ENCODE measurements around the gene MRPS6. TPM values are rescaled to one million over a fixed set of nuclear protein-coding genes. Genes with fewer than 3 reads are reported as not detected.

The MRPS6 gene
- total RNA-seq, 1 donor from 2014 or later: 120 TPM

GRCh38 chr21:34154878-34155277 lies 81.5 kb downstream of the MRPS6 start:
- intact Hi-C loops (cut with micrococcal nuclease): loop anchor here (1.0 to 5.0 kb wide), 2 partner anchors 26 to 37 kb away; no protein-coding TSS in a partner anchor
- peak overlapping the region; percentile 84 for H3K27ac Mint-ChIP-seq
- H3K4me3 Mint-ChIP-seq (ENCODE audit: low read depth): no peak overlapping the region
- peaks cover 39% of the 10 kb centered on the region for H3K4me1 Mint-ChIP-seq (ENCODE audit: low read depth)
- H3K9me3 Mint-ChIP-seq: peaks cover 15% of the 10 kb centered on the region
- peaks cover 34% of the 10 kb centered on the region for H3K36me3 Mint-ChIP-seq (ENCODE audit: low read depth)
- H3K27me3 Mint-ChIP-seq (ENCODE audit: low read depth): no peaks in the 10 kb centered on the region
- DNase-seq (ENCODE audit: low spot score): peak; percentile 34

DNA sequence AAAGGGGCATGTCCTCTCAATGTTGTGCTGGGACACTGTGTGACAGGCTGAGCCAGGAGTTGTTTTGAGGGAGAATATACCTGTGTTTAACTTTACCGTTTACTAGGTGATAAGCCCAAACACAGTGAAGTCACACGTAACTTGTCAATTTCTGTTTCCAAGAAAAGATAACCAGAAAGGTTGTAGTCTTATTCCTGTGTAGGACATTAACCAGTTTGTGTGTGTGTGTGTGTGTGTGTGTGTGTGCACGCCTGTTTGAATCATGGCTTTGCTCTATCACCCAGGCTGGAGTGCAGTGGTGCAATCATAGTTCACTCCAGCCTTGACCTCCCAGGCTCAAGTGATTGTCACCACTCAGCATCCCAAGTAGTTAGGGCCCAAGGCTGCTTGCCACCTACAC lies 83.6 kb downstream of the MRPS6 start:
- H3K27ac Mint-ChIP-seq: peak overlapping the region; percentile 84
- H3K36me3 Mint-ChIP-seq (ENCODE audit: low read depth): peaks cover 35% of the 10 kb centered on the region
- H3K4me3 Mint-ChIP-seq (ENCODE audit: low read depth): no peak overlapping the region
- no peaks in the 10 kb centered on the region for H3K27me3 Mint-ChIP-seq (ENCODE audit: low read depth)
- intact Hi-C loops (cut with micrococcal nuclease): loop anchor here (5.0 kb wide), 1 partner anchor 35 kb away; no protein-coding TSS in a partner anchor
- H3K4me1 Mint-ChIP-seq (ENCODE audit: low read depth): peaks cover 39% of the 10 kb centered on the region
- peaks cover 20% of the 10 kb centered on the region for H3K9me3 Mint-ChIP-seq
- DNase-seq (ENCODE audit: low spot score): no peak

DNA sequence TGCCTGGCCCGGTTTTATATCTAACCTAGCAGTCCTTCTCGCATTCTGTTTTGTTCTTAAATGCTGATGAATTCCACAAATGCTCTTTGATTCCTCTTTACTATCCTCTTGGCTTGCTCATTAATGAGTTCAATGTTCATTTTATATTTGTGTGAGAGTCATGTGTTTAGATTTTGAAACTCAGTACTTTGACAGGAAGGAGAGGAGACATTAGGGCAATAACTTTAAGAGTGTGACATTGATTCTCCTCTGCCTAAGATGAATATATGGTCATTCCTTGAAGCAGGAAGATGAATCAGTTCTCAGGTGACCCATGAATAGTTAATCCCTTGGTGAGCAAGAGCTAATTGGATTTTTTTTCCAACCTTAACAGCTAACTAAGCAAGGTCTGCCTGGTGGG lies 84.1 kb downstream of the MRPS6 start:
- H3K27me3 Mint-ChIP-seq (ENCODE audit: low read depth): no peaks in the 10 kb centered on the region
- H3K4me3 Mint-ChIP-seq (ENCODE audit: low read depth): no peak overlapping the region
- intact Hi-C loops (cut with micrococcal nuclease): loop anchor here (5.0 kb wide), 1 partner anchor 35 kb away; no protein-coding TSS in a partner anchor
- peak overlapping the region; percentile 8 for H3K27ac Mint-ChIP-seq
- no peak for DNase-seq (ENCODE audit: low spot score)
- peaks cover 32% of the 10 kb centered on the region for H3K36me3 Mint-ChIP-seq (ENCODE audit: low read depth)
- peaks cover 37% of the 10 kb centered on the region for H3K4me1 Mint-ChIP-seq (ENCODE audit: low read depth)
- peaks cover 20% of the 10 kb centered on the region for H3K9me3 Mint-ChIP-seq

DNA sequence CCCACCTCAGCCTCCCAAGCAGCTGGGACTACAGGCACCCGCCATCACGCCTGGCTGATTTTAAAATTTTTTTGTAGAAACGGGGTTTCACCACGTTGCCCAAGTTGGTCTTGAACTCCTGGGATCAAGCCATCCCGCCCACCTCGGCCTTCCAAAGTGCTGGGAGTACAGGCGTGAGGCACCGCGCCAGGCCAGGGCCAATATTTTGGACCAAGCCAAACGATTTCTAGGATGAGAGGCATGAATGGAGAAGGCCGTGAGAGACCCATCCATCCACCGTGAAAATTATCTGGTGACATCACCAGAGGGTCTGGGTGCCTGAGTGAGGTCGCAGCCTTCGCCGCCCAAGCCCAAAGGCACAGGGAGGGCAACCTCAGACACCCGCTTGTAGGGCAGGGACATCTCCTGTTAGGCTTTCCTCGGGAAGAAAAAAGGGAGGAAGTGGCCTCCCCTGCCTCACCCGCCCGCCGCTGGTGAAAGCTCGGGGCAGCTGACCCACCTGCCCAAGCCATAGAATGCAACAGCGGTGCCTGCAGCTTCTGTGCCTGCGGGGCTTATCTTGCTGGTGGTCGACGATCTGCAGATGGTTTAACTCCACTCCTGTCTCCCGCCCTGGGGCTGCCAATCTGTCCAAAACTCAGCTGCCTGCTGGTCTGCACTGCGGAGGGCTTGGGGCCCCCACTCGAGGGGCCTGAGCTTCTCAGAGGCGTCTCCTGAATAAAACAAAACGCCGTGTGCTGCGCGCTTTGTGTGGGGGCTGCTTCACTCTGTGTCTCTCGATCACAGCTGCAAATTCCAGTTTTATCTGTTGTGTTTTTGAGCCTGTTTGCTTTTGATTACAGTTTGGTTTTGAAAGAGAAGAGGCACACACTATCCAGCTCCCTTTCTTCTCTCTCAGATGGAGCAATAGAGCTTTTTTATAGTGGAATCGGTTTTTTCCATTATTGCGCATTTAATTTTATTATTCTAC lies 85.8 kb downstream of the MRPS6 start:
- Mint-ChIP-seq H3K4me1 (ENCODE audit: low read depth) (peaks cover 27% of the 10 kb centered on the region), H3K9me3 (peaks cover 25% of the 10 kb centered on the region), H3K27ac (no peak overlapping the region), H3K27me3 (ENCODE audit: low read depth) (no peaks in the 10 kb centered on the region), H3K4me3 (ENCODE audit: low read depth) (no peak overlapping the region), H3K36me3 (ENCODE audit: low read depth) (peaks cover 21% of the 10 kb centered on the region)
- intact Hi-C loops (cut with micrococcal nuclease): loop anchor here (5.0 kb wide), 1 partner anchor 33 kb away; no protein-coding TSS in a partner anchor
- DNase-seq (ENCODE audit: low spot score): no peak

GRCh38 chr21:34166468-34166867 lies 93.1 kb downstream of the MRPS6 start:
- Mint-ChIP-seq H3K36me3 (ENCODE audit: low read depth) (peaks cover 51% of the 10 kb centered on the region), H3K4me3 (ENCODE audit: low read depth) (no peak overlapping the region), H3K27me3 (ENCODE audit: low read depth) (no peaks in the 10 kb centered on the region), H3K9me3 (peaks cover 78% of the 10 kb centered on the region), H3K27ac (no peak overlapping the region), H3K4me1 (ENCODE audit: low read depth) (no peaks in the 10 kb centered on the region)
- intact Hi-C loops (cut with micrococcal nuclease): no loop called here
- DNase-seq (ENCODE audit: low spot score): no peak

GRCh38 chr21:34170886-34171285 lies 97.5 kb downstream of the MRPS6 start:
- Mint-ChIP-seq H3K4me1 (ENCODE audit: low read depth) (no peaks in the 10 kb centered on the region), H3K36me3 (ENCODE audit: low read depth) (peaks cover 56% of the 10 kb centered on the region)

GRCh38 chr21:34174470-34174869 lies 101.1 kb downstream of the MRPS6 start:
- H3K27me3 Mint-ChIP-seq (ENCODE audit: low read depth): no peaks in the 10 kb centered on the region
- no peak for DNase-seq (ENCODE audit: low spot score)
- H3K4me1 Mint-ChIP-seq (ENCODE audit: low read depth): peaks cover 21% of the 10 kb centered on the region
- no peak overlapping the region for H3K27ac Mint-ChIP-seq
- peaks cover 39% of the 10 kb centered on the region for H3K36me3 Mint-ChIP-seq (ENCODE audit: low read depth)
- intact Hi-C loops (cut with micrococcal nuclease): no loop called here
- H3K9me3 Mint-ChIP-seq: peaks cover 78% of the 10 kb centered on the region
- no peak overlapping the region for H3K4me3 Mint-ChIP-seq (ENCODE audit: low read depth)

More at GRCh38 chr21:34170886-34171285, 97.5 kb downstream of the MRPS6 start:
- intact Hi-C loops (cut with micrococcal nuclease): no loop called here
- no peak for DNase-seq (ENCODE audit: low spot score)
- Mint-ChIP-seq H3K9me3 (peaks cover 91% of the 10 kb centered on the region), H3K27ac (no peak overlapping the region), H3K4me3 (ENCODE audit: low read depth) (no peak overlapping the region), H3K27me3 (ENCODE audit: low read depth) (no peaks in the 10 kb centered on the region)

GRCh38 chr21:34176448-34176847 lies 103.1 kb downstream of the MRPS6 start:
- Mint-ChIP-seq H3K27me3 (ENCODE audit: low read depth) (no peaks in the 10 kb centered on the region), H3K9me3 (peaks cover 59% of the 10 kb centered on the region), H3K4me3 (ENCODE audit: low read depth) (no peak overlapping the region), H3K4me1 (ENCODE audit: low read depth) (peaks cover 21% of the 10 kb centered on the region), H3K27ac (no peak overlapping the region), H3K36me3 (ENCODE audit: low read depth) (peaks cover 28% of the 10 kb centered on the region)
- no peak for DNase-seq (ENCODE audit: low spot score)
- intact Hi-C loops (cut with micrococcal nuclease): no loop called here

DNA sequence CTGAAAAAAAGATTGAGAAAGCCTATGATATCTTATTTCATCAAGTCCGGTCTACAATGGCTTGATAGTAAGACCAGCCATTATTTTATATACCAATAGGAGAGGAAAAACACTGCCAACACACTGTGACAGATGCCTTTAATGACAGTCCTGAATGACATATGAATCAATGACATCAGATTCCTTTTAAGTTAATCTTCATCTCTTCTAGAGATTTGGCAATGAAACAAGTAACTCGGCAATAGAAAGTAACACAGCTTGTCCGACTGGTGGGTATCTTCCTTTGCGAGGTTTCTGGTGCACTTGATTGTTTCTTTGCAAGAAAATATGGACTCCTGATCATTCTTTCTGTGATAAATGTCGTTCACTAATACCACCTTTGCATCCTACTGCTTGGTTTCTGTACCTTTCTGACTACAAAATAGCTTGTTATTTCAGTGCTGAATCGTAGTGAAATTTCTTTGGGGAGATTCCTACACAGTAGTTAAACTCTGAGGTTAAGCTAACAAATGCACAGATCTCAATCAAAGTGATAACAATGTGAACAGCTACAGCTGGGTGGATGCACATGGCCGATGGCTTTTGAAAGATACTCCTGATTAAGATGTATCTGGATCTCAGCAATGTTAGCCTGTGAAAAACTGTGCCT lies 104.7 kb downstream of the MRPS6 start:
- Mint-ChIP-seq H3K27me3 (ENCODE audit: low read depth) (no peaks in the 10 kb centered on the region), H3K4me3 (ENCODE audit: low read depth) (no peak overlapping the region), H3K9me3 (peaks cover 43% of the 10 kb centered on the region), H3K27ac (peak overlapping the region; percentile 60), H3K36me3 (ENCODE audit: low read depth) (peaks cover 19% of the 10 kb centered on the region), H3K4me1 (ENCODE audit: low read depth) (peaks cover 21% of the 10 kb centered on the region)
- no peak for DNase-seq (ENCODE audit: low spot score)
- intact Hi-C loops (cut with micrococcal nuclease): no loop called here

DNA sequence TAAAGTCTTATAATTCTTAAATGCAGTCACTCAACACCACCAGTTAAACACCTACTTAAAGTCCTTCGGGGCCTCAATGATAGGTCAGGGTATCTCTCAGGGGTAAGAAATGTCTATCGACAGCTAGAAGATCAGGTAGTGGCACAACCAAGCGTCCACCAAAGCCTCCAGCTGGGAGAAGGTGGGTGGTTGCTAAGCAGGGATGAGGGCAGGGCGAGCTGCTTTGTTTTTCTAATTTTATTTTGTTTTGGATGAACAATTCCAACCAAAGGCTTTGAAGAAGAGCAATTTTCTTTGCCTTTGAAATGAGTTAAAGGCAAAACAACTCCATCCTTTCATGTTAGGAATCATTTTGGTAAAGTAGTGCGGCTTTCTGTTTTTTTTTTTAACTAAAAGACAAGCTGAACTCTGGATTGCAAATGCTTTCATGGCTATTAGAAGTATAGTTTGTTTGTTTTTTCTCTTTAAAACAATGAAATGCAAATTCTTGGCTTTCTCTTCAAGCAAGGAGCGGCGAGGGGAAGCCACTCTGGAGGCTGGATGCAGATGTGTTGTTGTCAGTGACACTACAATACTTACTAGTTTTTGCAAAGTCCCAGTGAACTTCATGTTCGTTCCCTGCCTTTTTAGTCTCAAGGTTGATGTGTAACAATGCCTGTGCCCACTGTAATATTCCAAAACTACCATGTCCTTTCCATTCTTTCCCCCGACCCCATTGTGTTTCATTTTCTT lies 106.0 kb downstream of the MRPS6 start:
- H3K27ac Mint-ChIP-seq: no peak overlapping the region
- no peak overlapping the region for H3K4me3 Mint-ChIP-seq (ENCODE audit: low read depth)
- H3K36me3 Mint-ChIP-seq (ENCODE audit: low read depth): peaks cover 11% of the 10 kb centered on the region
- H3K27me3 Mint-ChIP-seq (ENCODE audit: low read depth): no peaks in the 10 kb centered on the region
- intact Hi-C loops (cut with micrococcal nuclease): no loop called here
- H3K9me3 Mint-ChIP-seq: peaks cover 30% of the 10 kb centered on the region
- no peak for DNase-seq (ENCODE audit: low spot score)
- peaks cover 21% of the 10 kb centered on the region for H3K4me1 Mint-ChIP-seq (ENCODE audit: low read depth)

DNA sequence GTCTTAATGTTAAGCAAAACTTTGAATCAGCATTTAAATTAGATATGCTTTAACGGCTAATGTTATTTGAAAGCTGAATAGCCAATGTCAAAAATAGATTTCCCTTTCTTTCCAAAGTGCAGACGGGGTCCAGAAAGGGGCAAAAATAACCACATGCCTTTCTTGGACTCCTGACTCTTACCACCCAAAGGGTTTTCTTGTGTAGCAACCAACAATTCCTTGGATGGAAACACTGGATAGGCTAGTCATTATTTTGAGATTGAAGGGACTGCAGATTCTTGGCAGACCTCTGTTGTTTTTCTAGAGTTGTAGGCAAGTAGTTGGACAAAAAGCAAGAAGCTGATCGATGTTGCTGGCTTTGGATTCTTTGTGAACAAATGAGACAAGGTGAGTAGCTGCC lies 107.0 kb downstream of the MRPS6 start:
- H3K4me3 Mint-ChIP-seq (ENCODE audit: low read depth): no peak overlapping the region
- no peak overlapping the region for H3K27ac Mint-ChIP-seq
- peaks cover 20% of the 10 kb centered on the region for H3K9me3 Mint-ChIP-seq
- intact Hi-C loops (cut with micrococcal nuclease): no loop called here
- no peaks in the 10 kb centered on the region for H3K27me3 Mint-ChIP-seq (ENCODE audit: low read depth)
- H3K4me1 Mint-ChIP-seq (ENCODE audit: low read depth): peaks cover 21% of the 10 kb centered on the region
- DNase-seq (ENCODE audit: low spot score): no peak
- peaks cover 11% of the 10 kb centered on the region for H3K36me3 Mint-ChIP-seq (ENCODE audit: low read depth)

DNA sequence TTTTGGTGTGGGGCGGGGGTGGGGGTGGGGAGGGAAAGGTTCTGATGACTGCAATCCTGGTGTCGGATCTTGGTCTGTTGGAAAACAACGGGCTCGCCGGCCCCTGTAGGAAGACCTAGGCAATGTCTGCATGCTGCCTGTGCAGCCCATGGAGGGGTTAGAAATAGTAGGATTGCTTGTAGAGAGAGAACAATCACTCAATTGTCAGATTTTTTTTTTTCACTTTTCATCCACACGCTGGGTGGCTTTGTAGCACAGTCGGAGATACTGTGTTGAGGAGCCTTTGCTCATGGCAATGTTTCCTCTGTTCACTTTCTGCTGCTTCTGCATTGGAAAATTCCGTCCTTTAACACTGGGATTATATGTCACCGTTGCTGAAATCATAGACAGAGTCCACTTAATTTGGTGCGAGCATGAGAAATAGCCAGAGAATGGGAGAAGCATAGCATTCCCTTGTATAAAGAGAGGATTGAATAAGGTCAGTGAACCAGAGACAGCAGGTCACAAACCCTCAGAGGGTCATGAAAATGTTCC lies 107.5 kb downstream of the MRPS6 start:
- intact Hi-C loops (cut with micrococcal nuclease): no loop called here
- H3K4me3 Mint-ChIP-seq (ENCODE audit: low read depth): no peak overlapping the region
- peaks cover 21% of the 10 kb centered on the region for H3K4me1 Mint-ChIP-seq (ENCODE audit: low read depth)
- no peaks in the 10 kb centered on the region for H3K27me3 Mint-ChIP-seq (ENCODE audit: low read depth)
- peaks cover 11% of the 10 kb centered on the region for H3K36me3 Mint-ChIP-seq (ENCODE audit: low read depth)
- DNase-seq (ENCODE audit: low spot score): no peak
- peaks cover 17% of the 10 kb centered on the region for H3K9me3 Mint-ChIP-seq
- H3K27ac Mint-ChIP-seq: no peak overlapping the region

Measured in activated T-helper 2 cell treated with anti-CD3 and anti-CD28 coated beads, Interferon-gamma antibody, Interleukin-2, Interleukin-4, amounts not matched to agents 10 μg/mL and 5 μg/mL and 100 μg/mL, durations not matched to agents 14 hours and 24 hours and 36 hours (primary cell).